Measurements from ENCODE around the gene AFF1.

DNA sequence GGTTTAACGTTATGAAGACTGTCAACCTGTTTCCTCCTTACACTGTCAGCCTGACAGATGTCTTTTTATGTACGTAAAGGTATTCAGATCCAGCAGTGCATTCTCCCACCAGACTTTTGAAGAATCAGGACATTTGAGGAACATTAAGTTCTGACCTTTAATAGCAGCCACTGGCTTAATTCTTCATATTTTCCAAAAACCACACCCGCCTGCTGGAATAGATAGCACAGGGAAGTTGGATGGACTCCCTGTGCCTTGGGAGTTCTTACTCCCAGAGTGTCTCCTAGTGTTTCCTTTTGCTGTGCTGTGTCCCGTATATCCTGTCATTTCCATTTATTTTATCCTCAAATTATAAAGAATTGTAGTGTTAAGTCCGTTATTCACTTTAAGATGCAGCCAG is 94.5 kb downstream of the AFF1 start:
- TF ChIP-seq CTCF (IDR thresholded peaks at IDR 0.05) (no peak), POLR2A (IDR thresholded peaks at IDR 0.05) (no peak)

All from thyroid gland (tissue), 4 donors.